Measurements from ENCODE around the gene PTPN3. TPM values are rescaled to one million over a fixed set of nuclear protein-coding genes. Genes with fewer than 3 reads are reported as not detected.
"Not testable (repeated sequence)": the region's sequence is repeated elsewhere in the genome, so short reads cannot be mapped to it uniquely, and the experiment has no call there.

The PTPN3 gene
- total RNA-seq, 1 donor from 2014 or later, result 1.1 TPM

DNA sequence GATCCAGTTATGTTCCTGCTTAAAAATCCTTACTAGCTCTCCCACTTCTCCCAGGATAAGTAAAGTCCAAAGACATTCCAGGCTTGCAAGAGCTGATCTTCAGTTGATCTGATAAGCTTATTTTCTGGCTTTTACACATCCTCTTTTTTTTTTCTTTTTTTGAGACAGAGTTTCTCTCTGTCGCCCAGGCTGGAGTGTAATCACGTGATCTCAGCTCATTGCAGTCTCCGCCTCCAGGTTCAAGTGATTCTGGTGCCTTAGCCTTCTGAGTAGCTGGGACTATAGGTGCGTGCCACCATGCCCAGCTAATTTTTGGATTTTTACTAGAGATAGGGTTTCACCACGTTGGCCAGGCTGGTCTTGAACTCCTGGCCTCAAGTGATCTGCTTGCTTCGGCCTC is 37.3 kb upstream of the PTPN3 start:
- TF ChIP-seq, protein P1, sequence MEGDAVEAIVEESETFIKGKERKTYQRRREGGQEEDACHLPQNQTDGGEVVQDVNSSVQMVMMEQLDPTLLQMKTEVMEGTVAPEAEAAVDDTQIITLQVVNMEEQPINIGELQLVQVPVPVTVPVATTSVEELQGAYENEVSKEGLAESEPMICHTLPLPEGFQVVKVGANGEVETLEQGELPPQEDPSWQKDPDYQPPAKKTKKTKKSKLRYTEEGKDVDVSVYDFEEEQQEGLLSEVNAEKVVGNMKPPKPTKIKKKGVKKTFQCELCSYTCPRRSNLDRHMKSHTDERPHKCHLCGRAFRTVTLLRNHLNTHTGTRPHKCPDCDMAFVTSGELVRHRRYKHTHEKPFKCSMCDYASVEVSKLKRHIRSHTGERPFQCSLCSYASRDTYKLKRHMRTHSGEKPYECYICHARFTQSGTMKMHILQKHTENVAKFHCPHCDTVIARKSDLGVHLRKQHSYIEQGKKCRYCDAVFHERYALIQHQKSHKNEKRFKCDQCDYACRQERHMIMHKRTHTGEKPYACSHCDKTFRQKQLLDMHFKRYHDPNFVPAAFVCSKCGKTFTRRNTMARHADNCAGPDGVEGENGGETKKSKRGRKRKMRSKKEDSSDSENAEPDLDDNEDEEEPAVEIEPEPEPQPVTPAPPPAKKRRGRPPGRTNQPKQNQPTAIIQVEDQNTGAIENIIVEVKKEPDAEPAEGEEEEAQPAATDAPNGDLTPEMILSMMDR (conservative IDR thresholded peaks at IDR 0.05), result no peak
- DNase-seq (ENCODE audit: low read depth, low spot score), result no peak
- Mint-ChIP-seq H3K4me1 (no peaks in the 10 kb centered on the region), H3K4me3 (no peak overlapping the region), H3K27me3 (ENCODE audit: low read depth) (peaks cover 60% of the 10 kb centered on the region), H3K36me3 (ENCODE audit: low read depth) (no peaks in the 10 kb centered on the region), H3K9me3 (peaks cover 2% of the 10 kb centered on the region), H3K27ac (ENCODE audit: unreplicated experiment) (no peak overlapping the region)

DNA sequence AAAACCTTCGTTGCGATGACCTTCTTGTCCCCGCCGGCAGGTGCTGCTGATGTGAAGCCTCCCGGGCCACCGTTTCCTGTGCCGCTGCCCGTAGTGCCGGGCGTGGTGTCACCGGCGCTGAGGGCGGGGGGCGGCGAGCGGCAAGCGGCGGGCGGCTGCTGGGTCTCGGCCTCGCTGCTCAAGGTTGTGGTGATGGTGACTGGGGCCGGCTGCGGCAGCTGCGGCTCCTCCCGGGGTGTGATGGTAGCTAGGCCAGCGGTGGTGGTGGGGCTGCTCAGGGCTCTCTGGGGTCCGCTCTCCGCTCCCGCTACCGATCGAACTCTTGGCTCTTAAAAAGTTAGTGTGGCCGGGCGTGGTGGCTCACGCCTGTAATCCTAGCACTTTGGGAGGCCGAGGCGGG is 36.0 kb upstream of the PTPN3 start:
- H3K27me3 Mint-ChIP-seq (ENCODE audit: low read depth), result peaks cover 59% of the 10 kb centered on the region
- TF ChIP-seq, protein P1 (conservative IDR thresholded peaks at IDR 0.05), result no peak
- no peak overlapping the region for H3K4me3 Mint-ChIP-seq
- no peaks in the 10 kb centered on the region for H3K36me3 Mint-ChIP-seq (ENCODE audit: low read depth)
- H3K4me1 Mint-ChIP-seq, result no peaks in the 10 kb centered on the region
- H3K9me3 Mint-ChIP-seq, result peaks cover 2% of the 10 kb centered on the region
- H3K27ac Mint-ChIP-seq (ENCODE audit: unreplicated experiment), result no peak overlapping the region
- no peak for DNase-seq (ENCODE audit: low read depth, low spot score)

DNA sequence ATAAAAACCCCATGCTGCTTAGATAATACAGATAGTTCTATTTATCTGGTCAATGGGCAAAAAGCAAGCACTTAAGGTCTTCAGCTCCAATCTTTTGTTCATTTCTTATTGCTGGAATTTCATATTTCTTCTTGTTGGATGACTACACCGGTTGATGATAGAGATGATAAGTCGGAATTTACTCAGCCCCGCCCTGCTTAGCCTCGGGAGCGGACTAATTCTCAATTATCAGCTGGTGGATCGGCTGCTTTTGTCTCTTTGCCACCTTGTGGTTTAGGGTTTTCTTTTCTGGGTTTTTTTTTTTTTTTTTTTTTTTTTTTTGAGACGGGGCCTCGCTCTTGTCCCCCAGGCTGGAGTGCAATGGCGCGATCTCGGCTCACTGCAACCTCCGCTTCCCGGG is 34.5 kb upstream of the PTPN3 start:
- DNase-seq (ENCODE audit: low read depth, low spot score); H3K4me3 Mint-ChIP-seq; H3K9me3 Mint-ChIP-seq; H3K27ac Mint-ChIP-seq (ENCODE audit: unreplicated experiment); H3K4me1 Mint-ChIP-seq; H3K36me3 Mint-ChIP-seq (ENCODE audit: low read depth): not testable (repeated sequence)
- H3K27me3 Mint-ChIP-seq (ENCODE audit: low read depth), result peaks cover 59% of the 10 kb centered on the region

DNA sequence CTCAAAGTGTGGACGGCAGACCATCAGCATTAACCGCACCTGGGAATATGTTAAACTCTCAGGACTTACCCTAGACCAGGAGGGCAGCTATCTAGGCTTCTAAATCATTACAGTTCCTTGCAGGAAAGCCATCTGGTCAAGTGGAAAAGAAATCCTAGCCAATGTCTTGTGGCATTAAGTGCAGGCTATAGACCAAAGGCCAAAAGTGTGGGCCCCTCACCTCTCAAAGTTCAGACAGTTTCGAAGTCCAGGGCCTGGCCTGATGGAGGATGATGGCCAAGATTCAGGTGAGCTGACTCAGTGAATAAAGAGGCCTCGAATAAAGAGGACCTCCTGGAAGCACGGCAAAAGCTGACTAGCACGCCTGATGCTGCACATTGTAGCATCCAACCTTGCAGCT is 24.0 kb upstream of the PTPN3 start:
- no peaks in the 10 kb centered on the region for H3K36me3 Mint-ChIP-seq (ENCODE audit: low read depth)
- peaks cover 8% of the 10 kb centered on the region for H3K27me3 Mint-ChIP-seq (ENCODE audit: low read depth)
- peaks cover 10% of the 10 kb centered on the region for H3K4me1 Mint-ChIP-seq
- no peak for DNase-seq (ENCODE audit: low read depth, low spot score)
- no peak overlapping the region for H3K4me3 Mint-ChIP-seq
- H3K27ac Mint-ChIP-seq (ENCODE audit: unreplicated experiment), result no peak overlapping the region
- no peaks in the 10 kb centered on the region for H3K9me3 Mint-ChIP-seq
- TF ChIP-seq, protein P1 (conservative IDR thresholded peaks at IDR 0.05), result no peak

DNA sequence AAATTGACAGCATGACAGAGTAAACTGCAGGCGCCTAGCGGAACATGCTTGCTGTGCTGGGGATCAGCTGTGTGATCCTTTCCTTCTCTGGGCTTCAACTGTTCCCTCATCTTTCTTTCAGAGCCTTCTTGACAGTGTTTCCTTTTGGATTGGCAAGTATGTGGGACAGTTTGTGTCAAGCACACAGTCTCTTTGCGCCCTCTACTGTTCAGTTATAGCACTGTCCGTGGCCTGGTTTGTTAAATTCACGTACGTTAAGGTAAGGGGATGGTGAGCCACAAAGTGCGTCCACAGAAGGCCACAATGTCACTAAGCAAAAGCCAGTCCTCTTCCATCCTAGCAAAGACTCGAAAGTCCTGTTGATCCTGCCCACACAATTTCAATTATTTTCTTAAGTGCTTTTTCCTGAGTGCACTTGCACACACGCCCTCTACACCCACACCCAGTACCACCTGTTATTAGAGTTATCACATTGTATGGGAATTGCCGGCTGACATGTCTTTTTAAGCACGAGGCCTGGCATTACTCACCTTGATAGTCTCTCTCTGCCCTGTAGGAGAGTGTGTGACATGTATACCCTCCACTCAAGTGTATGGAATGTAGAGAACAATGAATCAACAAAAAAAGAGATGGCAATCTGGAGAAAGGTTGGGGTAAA is 22.5 kb upstream of the PTPN3 start:
- H3K4me3 Mint-ChIP-seq, result no peak overlapping the region
- no peaks in the 10 kb centered on the region for H3K9me3 Mint-ChIP-seq
- TF ChIP-seq, protein P1 (conservative IDR thresholded peaks at IDR 0.05), result peak; percentile 91
- peaks cover 11% of the 10 kb centered on the region for H3K27me3 Mint-ChIP-seq (ENCODE audit: low read depth)
- no peak overlapping the region for H3K27ac Mint-ChIP-seq (ENCODE audit: unreplicated experiment)
- H3K4me1 Mint-ChIP-seq, result peaks cover 10% of the 10 kb centered on the region
- H3K36me3 Mint-ChIP-seq (ENCODE audit: low read depth), result no peaks in the 10 kb centered on the region
- peak; percentile 61 for DNase-seq (ENCODE audit: low read depth, low spot score)

DNA sequence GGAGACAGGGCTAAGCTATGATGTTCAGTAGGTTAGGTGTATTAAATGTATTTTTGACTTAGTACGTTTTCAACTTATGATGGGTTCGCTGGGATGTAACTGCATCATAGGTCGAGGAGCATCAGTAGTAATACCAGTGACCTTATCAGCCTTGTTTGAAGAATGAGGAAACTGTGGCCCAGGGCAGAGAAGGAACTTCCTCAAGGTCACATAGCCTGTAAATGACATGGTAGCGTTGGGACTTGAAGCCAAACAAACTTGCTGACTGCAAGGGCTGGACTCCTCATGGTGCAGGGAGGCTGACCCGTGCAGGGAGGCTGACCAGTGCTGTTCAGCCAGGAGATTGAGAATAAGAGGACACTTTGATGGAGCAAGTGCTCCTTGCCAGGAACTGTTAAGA is 21.3 kb upstream of the PTPN3 start:
- DNase-seq (ENCODE audit: low read depth, low spot score), result no peak
- no peaks in the 10 kb centered on the region for H3K9me3 Mint-ChIP-seq
- peaks cover 16% of the 10 kb centered on the region for H3K27me3 Mint-ChIP-seq (ENCODE audit: low read depth)
- peaks cover 10% of the 10 kb centered on the region for H3K4me1 Mint-ChIP-seq
- no peak overlapping the region for H3K27ac Mint-ChIP-seq (ENCODE audit: unreplicated experiment)
- TF ChIP-seq, protein P1 (conservative IDR thresholded peaks at IDR 0.05), result no peak
- no peak overlapping the region for H3K4me3 Mint-ChIP-seq
- H3K36me3 Mint-ChIP-seq (ENCODE audit: low read depth), result no peaks in the 10 kb centered on the region

Measured in neural crest cell (in vitro differentiated cells).